DOHH2 (cell line): ENCODE results near the gene TAF1B.

Source experiments
- CTCF ChIP-seq: fragments of 200-600 bp; sonication (generic); IDR thresholded peaks from one replicate; pipeline ENCODE4 v1.5.1; 2014; ENCODE audit warnings: antibody characterized with exemption, mild to moderate bottlenecking, low read depth, low read length; ENCODE audit not compliant: poor library complexity, severe bottlenecking
- EZH2phosphoT487 ChIP-seq: fragments of 200-600 bp; sonication (generic); IDR thresholded peaks from 2 replicates; pipeline ENCODE4 v1.6.1; 2017; ENCODE audit warnings: borderline replicate concordance, mild to moderate bottlenecking, antibody characterized with exemption, low read length, moderate library complexity, mixed read lengths

- TF ChIP-seq CTCF (no peak), EZH2phosphoT487 (no peak)
These were observed 132.7 kb downstream of the TAF1B start for GRCh38 chr2:9975805-9976447.
